ENCODE results near the gene MICALL2. TPM values are rescaled to one million over a fixed set of nuclear protein-coding genes. Genes with fewer than 3 reads are reported as not detected.

Gene MICALL2
- total RNA-seq, 1 experiment from 2014 or later, result 15.7 TPM

- CTCF ChIA-PET, result interaction anchor here (0.7 to 5.6 kb wide), 3 partner anchors 17 to 24 kb away, joined by 3 to 28 read pairs (median 4); no protein-coding TSS in a partner anchor
- TF ChIP-seq JAZF1 (CRISPR knock-in tag; IDR thresholded peaks at IDR 0.05) (no peak), ZNF425 (CRISPR knock-in tag; conservative IDR thresholded peaks at IDR 0.05) (no peak), USF1 (CRISPR knock-in tag; IDR thresholded peaks at IDR 0.05) (no peak), JUN (CRISPR knock-in tag; IDR thresholded peaks at IDR 0.05) (no peak), HMGXB4 (CRISPR knock-in tag; IDR thresholded peaks at IDR 0.05) (no peak), ZNF317 (CRISPR knock-in tag; IDR thresholded peaks at IDR 0.05; ENCODE audit: borderline replicate concordance, low read depth) (no peak), RORB (CRISPR knock-in tag; IDR thresholded peaks at IDR 0.05) (no peak), NR2C2 (CRISPR knock-in tag; IDR thresholded peaks at IDR 0.05) (no peak), MLX (CRISPR knock-in tag; IDR thresholded peaks at IDR 0.05) (no peak), ETV6 (CRISPR knock-in tag; IDR thresholded peaks at IDR 0.05) (no peak)
- no peaks in the 10 kb centered on the region for H3K36me3 Mint-ChIP-seq
- no peak for DNase-seq (ENCODE audit: low spot score)
- H3K4me1 Mint-ChIP-seq, result peaks cover 16% of the 10 kb centered on the region
- no peak for ATAC-seq
- H3K27ac Mint-ChIP-seq, result peak overlapping the region; percentile 57
- POLR2A ChIA-PET, result no interaction called here
- H3K27me3 Mint-ChIP-seq (ENCODE audit: low read depth), result no peaks in the 10 kb centered on the region
- no peak overlapping the region for H3K4me3 Mint-ChIP-seq
- H3K9me3 Mint-ChIP-seq, result no peaks in the 10 kb centered on the region
Observed at GRCh38 chr7:1457059-1457948, 2.0 kb downstream of the MICALL2 start.

- no peak for DNase-seq (ENCODE audit: low spot score)
- H3K36me3 Mint-ChIP-seq, result no peaks in the 10 kb centered on the region
- H3K4me3 Mint-ChIP-seq, result no peak overlapping the region
- no peaks in the 10 kb centered on the region for H3K27me3 Mint-ChIP-seq (ENCODE audit: low read depth)
- no peaks in the 10 kb centered on the region for H3K9me3 Mint-ChIP-seq
- CTCF ChIA-PET, result interaction anchor here (1.1 to 2.3 kb wide), 3 partner anchors 18 to 279 kb away, joined by 3 to 11 read pairs (median 4); no protein-coding TSS in a partner anchor
- ATAC-seq, result no peak
- peaks cover 6% of the 10 kb centered on the region for H3K4me1 Mint-ChIP-seq
- no peak overlapping the region for H3K27ac Mint-ChIP-seq
- POLR2A ChIA-PET, result no interaction called here
- TF ChIP-seq ZNF263 (CRISPR knock-in tag; IDR thresholded peaks at IDR 0.05; ENCODE audit: low read depth) (no peak), ZNF425 (CRISPR knock-in tag; conservative IDR thresholded peaks at IDR 0.05) (no peak), MXD4 (CRISPR knock-in tag; IDR thresholded peaks at IDR 0.05; ENCODE audit: borderline replicate concordance) (no peak), NR1H2 (CRISPR knock-in tag; IDR thresholded peaks at IDR 0.05) (no peak), USF2 (CRISPR knock-in tag; IDR thresholded peaks at IDR 0.05) (no peak), ZNF232 (CRISPR knock-in tag; IDR thresholded peaks at IDR 0.05) (no peak), ZMAT4 (CRISPR knock-in tag; IDR thresholded peaks at IDR 0.05) (no peak), AR (CRISPR knock-in tag; IDR thresholded peaks at IDR 0.05) (no peak), HMGA2 (CRISPR knock-in tag; IDR thresholded peaks at IDR 0.05) (no peak), NR2C2 (CRISPR knock-in tag; IDR thresholded peaks at IDR 0.05) (no peak), ATF1 (CRISPR knock-in tag; IDR thresholded peaks at IDR 0.05) (no peak)
Observed at GRCh38 chr7:1455955-1456354, 3.3 kb downstream of the MICALL2 start.
